Astrocyte (in vitro differentiated cells and primary cell): ENCODE data around the gene HMMR.

Experiments
- EZH2 ChIP-seq: IDR thresholded peaks from 2 replicates; pipeline ENCODE4 v1.6.1; 2012; ENCODE audit warnings: mild to moderate bottlenecking, low read length, inconsistent platforms; ENCODE audit not compliant: insufficient read depth
- TF ChIP-seq, protein P1 (sequence below): IDR thresholded peaks from 2 replicates; pipeline ENCODE4 v1.5.1; 2011; ENCODE audit warnings: low read depth, mild to moderate bottlenecking, inconsistent platforms, low read length, moderate library complexity; ENCODE audit not compliant: insufficient read depth

DNA sequence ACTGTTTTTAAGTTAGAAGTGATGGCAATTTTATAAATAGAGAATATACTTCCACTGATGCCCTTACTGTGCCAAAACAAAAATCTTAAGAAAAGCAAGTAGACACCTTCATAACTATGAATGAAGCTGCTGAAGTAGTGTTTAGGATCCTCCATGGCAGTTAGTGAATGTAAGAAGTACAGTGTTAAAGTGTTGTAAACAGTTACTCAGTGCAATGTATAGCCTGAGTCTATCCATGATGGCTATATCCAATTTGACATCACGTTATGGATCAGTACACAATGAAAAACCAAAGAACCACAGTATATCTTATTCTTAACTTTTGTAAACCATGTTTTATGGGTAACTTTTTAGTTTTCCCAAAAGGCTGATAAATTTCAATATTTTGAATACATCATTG is 15.9 kb upstream of the HMMR start:
- TF ChIP-seq EZH2, result no peak
- TF ChIP-seq, protein P1, sequence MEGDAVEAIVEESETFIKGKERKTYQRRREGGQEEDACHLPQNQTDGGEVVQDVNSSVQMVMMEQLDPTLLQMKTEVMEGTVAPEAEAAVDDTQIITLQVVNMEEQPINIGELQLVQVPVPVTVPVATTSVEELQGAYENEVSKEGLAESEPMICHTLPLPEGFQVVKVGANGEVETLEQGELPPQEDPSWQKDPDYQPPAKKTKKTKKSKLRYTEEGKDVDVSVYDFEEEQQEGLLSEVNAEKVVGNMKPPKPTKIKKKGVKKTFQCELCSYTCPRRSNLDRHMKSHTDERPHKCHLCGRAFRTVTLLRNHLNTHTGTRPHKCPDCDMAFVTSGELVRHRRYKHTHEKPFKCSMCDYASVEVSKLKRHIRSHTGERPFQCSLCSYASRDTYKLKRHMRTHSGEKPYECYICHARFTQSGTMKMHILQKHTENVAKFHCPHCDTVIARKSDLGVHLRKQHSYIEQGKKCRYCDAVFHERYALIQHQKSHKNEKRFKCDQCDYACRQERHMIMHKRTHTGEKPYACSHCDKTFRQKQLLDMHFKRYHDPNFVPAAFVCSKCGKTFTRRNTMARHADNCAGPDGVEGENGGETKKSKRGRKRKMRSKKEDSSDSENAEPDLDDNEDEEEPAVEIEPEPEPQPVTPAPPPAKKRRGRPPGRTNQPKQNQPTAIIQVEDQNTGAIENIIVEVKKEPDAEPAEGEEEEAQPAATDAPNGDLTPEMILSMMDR, result no peak
